GM06990 (cell line): Measurements from ENCODE around the gene PHLDB1.

Experiments
- DNase-seq: peaks from one replicate; pipeline ENCODE4 v3.0.0-alpha.2; 2011; ENCODE audit not compliant: insufficient read length; ENCODE audit errors: extremely low read depth
- H3K27me3 ChIP-seq: replicated peaks from 2 replicates; pipeline ENCODE4 v1.6.0; 2011; ENCODE audit warnings: low read length; ENCODE audit not compliant: control insufficient read depth, insufficient read depth
- H3K36me3 ChIP-seq: 2 replicates; pipeline ENCODE4 v1.5.1; 2011; ENCODE audit warnings: low read length; ENCODE audit not compliant: control insufficient read depth, insufficient read depth
- H3K4me3 ChIP-seq: replicated peaks from 2 replicates; pipeline ENCODE4 v1.5.1; 2011; ENCODE audit warnings: low read depth, mild to moderate bottlenecking, control low read depth, low read length
- CTCF ChIP-seq: IDR thresholded peaks from 2 replicates; pipeline ENCODE4 v1.5.1; 2011; ENCODE audit warnings: low read length, control low read depth, mild to moderate bottlenecking, inconsistent platforms; ENCODE audit not compliant: insufficient read depth, poor library complexity, severe bottlenecking

Gene PHLDB1

GRCh38 chr11:118620529-118621070 lies 13.2 kb downstream of the PHLDB1 start:
- TF ChIP-seq CTCF, result no peak
- peaks cover 2% of the 10 kb centered on the region for H3K27me3 ChIP-seq
- DNase-seq, result no peak
- no peaks in the 10 kb centered on the region for H3K36me3 ChIP-seq
- H3K4me3 ChIP-seq, result no peak overlapping the region

GRCh38 chr11:118621071-118621783 lies 13.8 kb downstream of the PHLDB1 start:
- H3K4me3 ChIP-seq, result no peak overlapping the region
- DNase-seq, result no peak
- no peak for TF ChIP-seq CTCF
- H3K36me3 ChIP-seq, result no peaks in the 10 kb centered on the region
- H3K27me3 ChIP-seq, result peaks cover 2% of the 10 kb centered on the region

GRCh38 chr11:118621784-118622375 lies 14.5 kb downstream of the PHLDB1 start:
- Histone ChIP-seq H3K27me3 (peaks cover 2% of the 10 kb centered on the region), H3K4me3 (no peak overlapping the region), H3K36me3 (no peaks in the 10 kb centered on the region)
- TF ChIP-seq CTCF, result no peak
- no peak for DNase-seq

DNA sequence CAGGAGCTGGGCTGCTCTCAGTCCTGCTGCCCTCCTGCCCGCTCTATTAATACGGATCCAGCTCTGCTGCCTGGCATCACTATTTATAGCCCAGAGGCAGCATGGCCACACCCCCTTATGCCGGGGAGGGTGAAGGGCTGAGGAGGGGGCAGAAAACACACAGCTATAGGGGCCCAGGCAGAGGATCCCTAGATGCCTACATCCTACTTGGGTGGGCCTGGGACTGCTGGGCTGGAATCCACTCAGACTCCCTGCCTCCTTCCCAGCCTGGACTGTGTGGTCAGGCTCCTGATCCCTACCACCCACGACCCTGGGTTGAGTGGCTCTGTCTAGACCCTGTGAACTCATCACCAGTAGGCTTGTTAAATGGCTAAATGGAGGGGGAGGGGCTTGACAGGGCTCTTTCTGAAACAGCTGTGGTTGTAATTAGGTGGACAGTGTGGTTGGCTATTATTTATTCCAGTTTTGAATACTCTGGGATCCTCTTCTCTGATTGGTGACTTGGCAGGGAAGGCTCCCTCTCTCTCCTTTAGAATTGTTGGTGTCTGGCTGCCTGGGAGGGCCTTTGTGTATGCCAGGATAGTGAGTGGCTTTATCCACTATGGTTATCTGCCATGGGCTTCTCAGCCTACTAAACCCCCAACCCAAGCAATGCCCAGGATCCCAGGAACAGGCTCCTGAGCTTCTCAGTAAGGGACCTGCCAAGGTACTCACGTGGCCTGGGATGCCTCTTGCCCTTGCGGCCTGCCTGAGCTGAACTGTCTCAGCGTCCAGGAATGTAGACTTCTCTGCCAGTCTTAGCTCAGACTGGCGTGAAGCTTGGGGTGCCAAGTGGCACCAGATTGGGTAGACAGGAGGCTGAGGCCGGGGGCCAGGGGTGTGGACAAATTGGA lies 15.2 kb downstream of the PHLDB1 start:
- H3K4me3 ChIP-seq, result no peak overlapping the region
- DNase-seq, result no peak
- no peak for TF ChIP-seq CTCF
- no peaks in the 10 kb centered on the region for H3K36me3 ChIP-seq
- H3K27me3 ChIP-seq, result peaks cover 2% of the 10 kb centered on the region

DNA sequence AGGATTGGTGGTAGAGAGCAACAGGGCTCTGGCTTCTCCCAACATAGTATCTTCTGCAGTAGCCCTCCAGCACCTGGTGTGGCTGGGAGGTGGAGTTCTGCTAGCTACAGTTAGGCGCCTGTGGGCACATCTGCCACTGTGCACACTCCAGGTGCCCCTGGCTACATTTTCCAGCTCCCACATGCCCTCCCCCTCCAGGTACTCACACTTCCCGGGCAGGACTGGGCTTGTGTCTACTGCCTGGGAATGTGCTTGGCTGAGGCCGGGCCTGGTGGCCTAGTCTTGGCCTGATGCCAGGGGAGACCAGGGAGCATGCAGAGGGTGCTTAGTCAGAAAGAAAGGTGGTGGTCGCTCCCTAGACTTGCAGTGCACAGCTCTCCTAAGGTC lies 15.8 kb downstream of the PHLDB1 start:
- TF ChIP-seq CTCF, result no peak
- H3K27me3 ChIP-seq, result peaks cover 2% of the 10 kb centered on the region
- no peak for DNase-seq
- no peak overlapping the region for H3K4me3 ChIP-seq
- H3K36me3 ChIP-seq, result no peaks in the 10 kb centered on the region
